ENCODE data around the gene TMEM92.

DNA sequence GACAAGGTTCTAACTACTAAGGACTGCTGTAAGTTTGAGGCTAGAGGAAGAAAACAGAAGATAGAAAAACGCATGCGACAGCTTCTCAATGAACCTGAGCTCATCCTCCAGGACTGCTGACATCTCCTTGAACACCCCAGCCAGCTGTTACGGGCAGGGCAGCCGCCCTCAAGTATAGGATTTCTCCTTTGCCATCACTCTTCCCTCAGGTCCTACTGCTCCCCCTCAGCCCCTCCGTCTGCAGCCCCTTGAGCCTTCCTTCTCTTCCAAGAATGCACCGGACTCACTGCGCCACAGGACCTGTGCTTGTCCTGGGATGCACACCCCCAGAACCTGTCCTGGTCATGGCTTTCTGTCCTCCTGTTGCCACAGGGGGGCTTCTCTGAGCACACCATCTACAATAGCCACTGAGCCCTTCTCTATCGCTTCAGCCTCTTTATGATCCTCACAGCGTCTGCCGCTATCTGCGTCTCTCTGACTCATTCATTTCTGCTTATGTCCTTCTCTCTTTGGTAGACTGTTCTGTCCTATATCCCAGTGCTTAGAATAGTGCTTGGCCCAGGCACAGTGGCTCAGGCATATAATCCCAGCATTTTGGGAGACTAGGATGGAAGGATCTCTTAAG, 56.0 kb downstream of the TMEM92 start:
- TF ChIP-seq EZH2phosphoT487 (IDR thresholded peaks at IDR 0.05; ENCODE audit: borderline replicate concordance) (no peak), CTCF (conservative IDR thresholded peaks at IDR 0.05; ENCODE audit: low read length) (no peak)

All from Loucy (cell line).